ENCODE measurements around the gene INAFM1. TPM values are rescaled to one million over a fixed set of nuclear protein-coding genes. Genes with fewer than 3 reads are reported as not detected.

The INAFM1 gene
- total RNA-seq, 3 donors from 2014 or later (not counting 1 experiment from before 2014, with no cell fraction given): 9.1 to 10.3 (median 9.5) TPM

DNA sequence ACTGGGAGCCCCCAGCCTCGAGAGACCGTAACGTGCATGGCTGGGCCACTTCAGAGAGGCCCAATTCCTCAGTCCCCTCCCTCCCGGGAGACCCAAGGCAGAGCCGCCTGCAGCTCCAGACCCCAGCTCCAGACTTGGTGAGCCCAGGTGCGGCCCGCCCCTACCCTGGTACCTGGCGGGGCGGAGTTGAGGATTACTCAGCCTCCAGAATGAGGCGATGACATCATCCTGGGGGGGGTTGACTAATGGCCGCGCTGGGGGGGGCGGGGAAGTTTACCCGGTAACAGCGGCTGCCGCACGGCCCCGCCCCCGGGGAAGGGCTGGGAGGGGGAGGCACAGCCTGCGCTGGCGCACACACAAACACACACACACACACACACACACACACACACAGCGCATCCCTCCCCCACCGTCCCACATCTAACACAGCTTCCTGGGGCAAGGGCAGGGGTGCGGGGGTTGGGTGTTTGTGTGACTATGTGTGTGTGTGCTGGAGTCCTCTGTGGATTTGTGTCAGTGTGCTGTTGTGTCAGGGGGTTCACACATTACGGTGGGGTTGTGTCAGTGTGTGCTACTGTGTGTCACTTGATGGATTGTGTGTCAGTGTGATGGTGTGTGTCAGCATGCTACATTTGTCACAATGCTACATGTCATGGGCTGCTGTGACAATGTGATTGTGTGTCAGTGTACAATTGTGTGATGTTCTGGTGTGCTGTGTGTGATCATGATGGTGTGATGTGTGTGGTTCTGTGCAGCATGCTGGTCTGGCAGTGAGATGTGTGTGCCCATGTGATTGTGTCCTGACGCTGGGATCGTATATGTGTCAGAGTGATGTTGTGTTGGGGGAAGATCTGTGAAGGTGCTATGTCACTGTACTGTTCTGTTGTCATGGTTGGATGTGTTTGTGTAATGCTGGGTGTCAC, 33.4 kb upstream of the INAFM1 start:
- TF ChIP-seq, protein P1, sequence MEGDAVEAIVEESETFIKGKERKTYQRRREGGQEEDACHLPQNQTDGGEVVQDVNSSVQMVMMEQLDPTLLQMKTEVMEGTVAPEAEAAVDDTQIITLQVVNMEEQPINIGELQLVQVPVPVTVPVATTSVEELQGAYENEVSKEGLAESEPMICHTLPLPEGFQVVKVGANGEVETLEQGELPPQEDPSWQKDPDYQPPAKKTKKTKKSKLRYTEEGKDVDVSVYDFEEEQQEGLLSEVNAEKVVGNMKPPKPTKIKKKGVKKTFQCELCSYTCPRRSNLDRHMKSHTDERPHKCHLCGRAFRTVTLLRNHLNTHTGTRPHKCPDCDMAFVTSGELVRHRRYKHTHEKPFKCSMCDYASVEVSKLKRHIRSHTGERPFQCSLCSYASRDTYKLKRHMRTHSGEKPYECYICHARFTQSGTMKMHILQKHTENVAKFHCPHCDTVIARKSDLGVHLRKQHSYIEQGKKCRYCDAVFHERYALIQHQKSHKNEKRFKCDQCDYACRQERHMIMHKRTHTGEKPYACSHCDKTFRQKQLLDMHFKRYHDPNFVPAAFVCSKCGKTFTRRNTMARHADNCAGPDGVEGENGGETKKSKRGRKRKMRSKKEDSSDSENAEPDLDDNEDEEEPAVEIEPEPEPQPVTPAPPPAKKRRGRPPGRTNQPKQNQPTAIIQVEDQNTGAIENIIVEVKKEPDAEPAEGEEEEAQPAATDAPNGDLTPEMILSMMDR (IDR thresholded peaks at IDR 0.05): no peak
- intact Hi-C loops (cut with micrococcal nuclease): loop anchor here (1.0 kb wide), 1 partner anchor 10 kb away; the partner anchor contains the start of gene BBC3
- Histone ChIP-seq H3K27ac (ENCODE audit: low read length) (no peak overlapping the region), H3K36me3 (ENCODE audit: control insufficient read depth, insufficient read depth, low read length) (no peaks in the 10 kb centered on the region), H3K4me1 (ENCODE audit: control insufficient read depth, insufficient read depth, low read length) (peaks cover 49% of the 10 kb centered on the region), H3K27me3 (ENCODE audit: control insufficient read depth, insufficient read depth, low read length) (peaks cover 14% of the 10 kb centered on the region), H3K4me3 (ENCODE audit: low read length) (no peak overlapping the region), H3K9me3 (ENCODE audit: control insufficient read depth, insufficient read depth, low read length) (no peaks in the 10 kb centered on the region)
- ATAC-seq: peak; percentile 46 to 57 (median 49)
- Mint-ChIP-seq H3K9me3 (no peaks in the 10 kb centered on the region), H3K4me3 (no peak overlapping the region), H3K36me3 (no peaks in the 10 kb centered on the region), H3K27ac (no peak overlapping the region), H3K4me1 (peaks cover 5 to 6% of the 10 kb centered on the region in 2 donors), H3K27me3 (ENCODE audit: low read depth in 2 of 2) (peaks cover 0 to 13% of the 10 kb centered on the region in 2 donors)
- peak; percentile 77 to 95 for DNase-seq
- 8% methylated on average over 23 of the region's 27 CpGs for WGBS (ENCODE audit: insufficient coverage)

DNA sequence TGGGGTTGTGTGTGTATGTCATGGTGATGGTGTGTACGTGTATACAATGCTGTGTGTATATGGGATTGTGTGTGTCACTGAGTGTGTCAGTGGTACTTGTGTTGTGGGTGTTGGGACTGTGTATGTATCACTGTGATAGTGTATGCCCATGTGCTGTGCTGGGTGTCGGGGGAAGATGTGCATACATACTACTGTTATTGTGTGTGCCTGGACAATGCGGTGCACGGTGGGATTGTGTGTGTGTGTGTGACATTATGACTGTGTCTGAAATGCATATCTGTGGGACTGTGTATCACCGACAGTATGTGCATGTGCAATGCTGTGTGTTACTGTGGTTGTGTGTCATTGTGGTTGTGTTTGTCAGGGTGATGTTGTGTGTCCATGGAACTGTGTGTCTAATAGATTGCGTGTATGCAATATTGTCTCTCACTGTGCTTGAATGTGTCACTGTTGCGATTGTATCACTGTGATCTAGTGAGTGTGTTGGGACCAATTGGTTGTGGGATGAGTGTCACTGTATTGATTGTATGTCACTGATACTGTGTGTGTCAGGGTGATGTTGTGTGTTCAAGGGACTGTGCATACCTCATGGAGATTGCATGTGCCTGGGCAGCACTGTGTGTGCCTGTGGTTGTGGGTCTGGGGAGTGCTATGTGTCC, 32.6 kb upstream of the INAFM1 start:
- Histone ChIP-seq H3K4me3 (ENCODE audit: low read length) (no peak overlapping the region), H3K9me3 (ENCODE audit: control insufficient read depth, insufficient read depth, low read length) (no peaks in the 10 kb centered on the region), H3K27me3 (ENCODE audit: control insufficient read depth, insufficient read depth, low read length) (peaks cover 14% of the 10 kb centered on the region), H3K36me3 (ENCODE audit: control insufficient read depth, insufficient read depth, low read length) (no peaks in the 10 kb centered on the region), H3K4me1 (ENCODE audit: control insufficient read depth, insufficient read depth, low read length) (peaks cover 49% of the 10 kb centered on the region), H3K27ac (ENCODE audit: low read length) (no peak overlapping the region)
- Mint-ChIP-seq H3K4me1 (peaks cover 5 to 6% of the 10 kb centered on the region in 2 donors), H3K27me3 (ENCODE audit: low read depth in 2 of 2) (peaks cover 0 to 13% of the 10 kb centered on the region in 2 donors), H3K27ac (no peak overlapping the region), H3K9me3 (no peaks in the 10 kb centered on the region), H3K36me3 (no peaks in the 10 kb centered on the region), H3K4me3 (no peak overlapping the region)
- intact Hi-C loops (cut with micrococcal nuclease): loop anchor here (1.0 kb wide), 1 partner anchor 11 kb away; the partner anchor contains the start of gene BBC3
- DNase-seq: peak in 1 of 2 donors; percentile 44
- WGBS (ENCODE audit: insufficient coverage): 90% methylated on average over 7 of the region's 7 CpGs
- TF ChIP-seq, protein P1 (IDR thresholded peaks at IDR 0.05): no peak
- ATAC-seq: no peak

DNA sequence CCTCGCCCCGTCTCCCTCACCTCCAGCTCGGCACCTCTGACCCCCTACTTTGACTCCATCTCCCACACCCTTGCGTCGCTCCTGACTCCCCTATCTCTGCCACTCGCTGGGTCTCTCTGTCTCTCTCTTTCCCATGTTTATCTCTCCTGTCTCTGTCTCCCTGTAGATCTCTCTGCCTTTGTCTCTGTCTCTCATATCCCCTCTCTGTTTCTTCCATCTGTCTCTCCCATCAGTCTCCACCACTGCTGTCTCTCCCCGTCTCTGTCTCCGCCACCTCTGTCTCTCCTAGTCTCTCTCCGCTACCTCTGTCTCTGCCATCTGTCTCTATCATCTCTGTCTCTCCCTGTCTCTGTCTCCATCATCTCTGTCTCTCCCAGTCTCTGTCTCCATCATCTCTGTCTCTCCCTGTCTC, 31.3 kb upstream of the INAFM1 start:
- H3K4me1 Mint-ChIP-seq: peaks cover 5 to 11% of the 10 kb centered on the region in 2 donors
- DNase-seq: no peak
- no peak for ATAC-seq
- H3K27ac ChIP-seq (ENCODE audit: low read length): peak overlapping the region; percentile 60
- no peak overlapping the region for H3K27ac Mint-ChIP-seq
- no peaks in the 10 kb centered on the region for H3K36me3 Mint-ChIP-seq
- TF ChIP-seq, protein P1 (IDR thresholded peaks at IDR 0.05): no peak
- peak overlapping the region; percentile 80 for H3K4me3 Mint-ChIP-seq
- WGBS (ENCODE audit: insufficient coverage): 19% methylated on average over 9 of the region's 9 CpGs
- H3K36me3 ChIP-seq (ENCODE audit: control insufficient read depth, insufficient read depth, low read length): no peaks in the 10 kb centered on the region
- H3K9me3 Mint-ChIP-seq: no peaks in the 10 kb centered on the region
- H3K27me3 Mint-ChIP-seq (ENCODE audit: low read depth in 2 of 2): peaks cover 0 to 13% of the 10 kb centered on the region in 2 donors
- peaks cover 52% of the 10 kb centered on the region for H3K4me1 ChIP-seq (ENCODE audit: control insufficient read depth, insufficient read depth, low read length)
- H3K27me3 ChIP-seq (ENCODE audit: control insufficient read depth, insufficient read depth, low read length): peaks cover 14% of the 10 kb centered on the region
- no peaks in the 10 kb centered on the region for H3K9me3 ChIP-seq (ENCODE audit: control insufficient read depth, insufficient read depth, low read length)
- peak overlapping the region; percentile 1 for H3K4me3 ChIP-seq (ENCODE audit: low read length)
- intact Hi-C loops (cut with micrococcal nuclease): no loop called here
